NCI-H1092 (cell line): ENCODE results near the gene LRRC3C.
"Not testable (repeated sequence)": the region's sequence is repeated elsewhere in the genome, so short reads cannot be mapped to it uniquely, and the experiment has no call there.

ENCODE experiments used
- DNase-seq: peaks from one replicate; lab custom pipeline; 2025; lab: John Stamatoyannopoulos, UW

The LRRC3C gene

DNA sequence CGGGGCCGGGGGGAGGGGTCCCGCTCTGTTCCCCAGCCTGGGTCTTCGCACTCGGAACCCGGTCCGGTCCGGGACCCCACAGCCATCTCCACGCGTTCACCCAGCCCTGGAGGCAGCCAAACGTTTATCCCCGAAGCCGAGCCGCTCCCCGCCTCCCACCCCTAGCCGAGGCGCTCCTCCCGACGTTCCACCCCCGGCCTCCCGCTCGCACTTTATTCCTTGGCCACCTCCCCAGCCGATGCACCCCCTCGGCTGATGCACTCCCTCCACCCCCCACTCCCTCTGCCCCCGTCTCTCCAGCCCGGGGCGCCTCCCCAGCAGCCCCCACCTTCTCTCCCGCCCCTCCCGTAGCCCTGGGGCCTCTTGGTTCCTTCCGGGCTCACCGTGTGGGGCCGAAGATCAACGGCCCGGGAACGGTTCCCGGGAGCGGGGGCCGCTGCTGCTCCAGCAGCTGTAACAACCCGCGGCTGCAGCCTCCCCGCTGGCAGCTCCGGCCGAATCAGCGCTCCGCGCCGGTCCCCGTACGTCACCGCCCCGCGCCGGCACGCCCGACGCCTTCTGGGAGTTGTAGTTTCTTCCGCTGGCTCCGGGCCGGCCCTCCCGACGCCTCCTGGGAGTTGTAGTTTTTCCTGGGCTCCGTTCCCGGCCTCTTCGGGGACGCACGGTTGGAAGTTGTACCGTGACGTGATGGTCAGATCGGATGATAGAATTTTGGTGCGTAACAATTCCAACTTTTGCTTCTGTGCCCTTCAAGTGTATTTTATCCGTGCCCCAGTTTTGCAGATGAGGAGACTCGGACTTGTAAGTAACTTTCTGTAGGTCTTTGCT is at the start of gene LRRC3C, which contains the start of gene ORMDL3:
Gene LRRC3C (plus strand): TSS at position 632 of the 828 bp plus-strand sequence. CDS start 13,792 bp downstream, outside the sequence.
Gene ORMDL3 (minus strand): TSS at position 501 of the 828 bp plus-strand sequence. CDS start 3,398 bp downstream, outside the sequence.
- peak; percentile 82 for DNase-seq

DNA sequence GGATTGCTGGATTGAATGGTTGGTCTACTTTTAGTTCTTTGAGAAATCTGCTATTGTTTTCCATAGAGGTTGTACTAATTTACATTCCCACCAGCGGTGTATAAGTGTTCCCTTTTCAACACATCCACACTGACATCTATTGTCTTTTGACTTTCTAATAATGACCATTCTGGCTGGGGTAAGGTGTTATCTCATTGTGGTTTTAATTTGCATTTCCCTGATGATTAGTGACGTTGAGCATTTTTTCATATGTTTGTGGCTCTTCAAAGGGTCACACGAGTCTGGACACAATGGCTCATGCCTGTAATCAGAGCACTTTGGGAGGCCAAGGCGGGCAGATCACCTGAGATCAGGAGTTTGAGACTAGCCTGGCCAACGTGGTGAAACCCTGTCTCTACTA is 41.4 kb upstream of the LRRC3C start:
- not testable (repeated sequence) for DNase-seq

DNA sequence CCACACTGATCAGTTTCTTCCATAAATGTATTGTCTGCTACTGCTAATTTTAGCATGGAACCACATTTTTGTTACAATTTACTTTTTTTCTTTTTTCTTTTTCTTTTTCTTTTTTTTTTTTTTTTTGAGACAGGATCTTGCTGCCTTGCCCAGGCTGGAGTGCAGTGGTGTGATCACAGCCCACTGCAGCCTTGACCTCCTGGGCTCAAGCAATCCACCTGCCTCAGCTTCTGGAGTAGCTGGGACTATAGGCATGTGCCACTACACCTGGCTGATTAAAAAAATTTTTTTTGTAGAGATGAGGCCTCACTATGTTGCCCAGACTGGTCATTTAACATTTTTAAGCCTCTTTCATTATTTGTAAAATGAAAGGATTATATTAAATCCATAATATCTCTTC is 40.5 kb upstream of the LRRC3C start:
- no peak for DNase-seq

DNA sequence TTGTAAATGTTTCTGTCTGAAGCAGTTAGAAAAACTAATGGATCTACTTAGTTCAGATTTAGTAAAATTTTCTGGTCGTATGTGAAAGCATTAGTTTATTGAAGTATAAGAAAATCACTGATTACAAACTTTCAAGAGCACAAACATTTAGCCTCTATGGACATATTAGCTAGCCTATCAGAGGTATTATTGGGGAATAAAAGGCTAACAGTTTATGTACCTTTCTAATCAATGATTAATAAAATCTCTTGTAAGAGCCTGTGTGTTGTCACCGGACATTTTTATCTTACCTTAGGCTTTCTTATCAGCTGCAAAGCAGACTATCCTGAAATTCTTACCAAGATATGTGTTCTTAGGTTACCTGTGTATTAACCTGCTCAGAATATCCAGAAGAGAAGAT is 38.3 kb upstream of the LRRC3C start:
- no peak for DNase-seq

DNA sequence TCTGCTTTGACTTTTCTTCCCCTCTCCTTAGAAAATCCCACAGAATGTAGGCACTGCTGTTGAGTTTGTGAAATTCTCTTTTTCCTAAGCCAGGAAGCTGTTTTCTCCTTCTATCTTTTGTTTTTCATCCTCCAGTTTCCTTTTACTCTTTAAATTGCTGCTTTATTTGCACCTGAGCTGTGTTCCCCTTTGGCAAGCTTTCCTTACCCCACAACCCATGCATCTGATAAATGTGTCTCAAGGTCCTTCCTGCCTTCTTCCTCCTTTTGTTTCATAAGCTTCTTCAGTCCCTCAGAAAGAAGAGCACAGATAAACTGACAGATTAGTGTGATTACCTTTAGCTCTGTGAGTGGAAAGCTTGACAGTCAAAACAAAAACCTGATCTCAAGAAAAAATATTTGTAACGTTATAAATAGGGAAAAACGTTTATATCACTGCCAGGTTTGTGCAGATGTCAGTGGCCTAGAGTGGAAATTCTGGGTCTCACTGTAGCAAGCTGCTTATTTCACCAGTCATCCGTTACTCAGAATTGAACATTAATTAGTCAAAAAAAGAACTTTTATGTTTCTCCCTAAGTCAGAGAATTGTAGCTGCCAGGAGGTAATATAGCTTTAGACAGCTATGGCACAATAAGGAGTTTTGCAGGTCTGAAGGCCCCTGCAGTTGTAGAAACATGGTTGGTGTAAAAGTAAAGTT is 32.7 kb upstream of the LRRC3C start:
- DNase-seq = no peak

DNA sequence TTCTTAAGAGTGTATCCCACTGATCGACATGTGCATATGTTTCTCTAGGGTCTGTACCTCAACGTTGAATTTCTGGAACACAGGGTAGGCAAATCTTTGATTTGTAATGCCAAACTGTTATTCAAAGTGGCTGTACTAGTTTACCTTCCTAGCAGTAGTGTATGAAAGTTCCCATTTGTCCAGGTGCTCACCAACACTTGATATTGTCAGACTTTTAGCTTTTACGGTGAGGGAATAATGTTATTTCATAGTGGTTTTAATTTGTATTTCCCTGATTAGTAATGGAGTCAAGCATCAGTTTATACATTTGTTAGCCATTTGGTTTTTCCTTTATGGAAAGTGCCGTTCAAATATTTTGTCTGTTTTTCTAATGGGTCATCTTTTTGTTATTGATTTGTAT is 29.4 kb upstream of the LRRC3C start:
- no peak for DNase-seq

DNA sequence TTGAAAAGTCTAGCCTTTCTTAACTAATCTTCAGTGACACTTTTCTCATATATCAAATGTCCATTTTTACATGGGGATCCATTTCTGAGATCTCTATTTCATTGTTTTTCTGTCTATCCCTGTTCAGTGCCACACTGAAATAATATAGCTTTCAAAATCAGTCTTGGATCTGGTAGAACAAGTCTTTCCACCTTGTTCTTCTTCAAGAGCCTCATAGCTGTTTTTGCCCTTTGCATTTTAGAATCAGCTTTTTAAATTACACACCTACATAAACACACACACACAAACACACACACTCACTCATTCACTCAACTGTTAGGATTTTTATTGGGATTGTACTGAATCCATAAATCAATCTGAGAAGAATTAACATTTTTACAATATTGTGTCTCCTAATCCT is 28.3 kb upstream of the LRRC3C start:
- no peak for DNase-seq

DNA sequence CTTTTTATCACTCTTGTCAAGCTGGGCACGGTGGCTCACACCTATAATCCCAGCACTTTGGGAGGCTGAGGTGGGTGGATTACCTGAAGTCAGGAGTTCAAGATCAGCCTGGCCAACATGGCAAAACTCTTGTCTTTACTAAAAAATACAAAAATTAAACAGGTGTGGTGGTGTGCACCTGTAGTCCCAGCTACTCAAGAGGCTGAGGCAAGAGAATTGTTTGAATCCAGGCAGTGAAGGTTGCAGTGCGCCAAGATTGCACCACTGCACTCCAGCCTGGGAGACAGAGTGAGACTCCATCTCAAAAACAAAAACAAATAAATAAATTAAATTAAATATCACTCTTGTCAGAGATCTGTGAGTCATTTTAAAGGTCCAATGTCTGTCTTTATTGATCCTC is 25.5 kb upstream of the LRRC3C start:
- DNase-seq = not testable (repeated sequence)

DNA sequence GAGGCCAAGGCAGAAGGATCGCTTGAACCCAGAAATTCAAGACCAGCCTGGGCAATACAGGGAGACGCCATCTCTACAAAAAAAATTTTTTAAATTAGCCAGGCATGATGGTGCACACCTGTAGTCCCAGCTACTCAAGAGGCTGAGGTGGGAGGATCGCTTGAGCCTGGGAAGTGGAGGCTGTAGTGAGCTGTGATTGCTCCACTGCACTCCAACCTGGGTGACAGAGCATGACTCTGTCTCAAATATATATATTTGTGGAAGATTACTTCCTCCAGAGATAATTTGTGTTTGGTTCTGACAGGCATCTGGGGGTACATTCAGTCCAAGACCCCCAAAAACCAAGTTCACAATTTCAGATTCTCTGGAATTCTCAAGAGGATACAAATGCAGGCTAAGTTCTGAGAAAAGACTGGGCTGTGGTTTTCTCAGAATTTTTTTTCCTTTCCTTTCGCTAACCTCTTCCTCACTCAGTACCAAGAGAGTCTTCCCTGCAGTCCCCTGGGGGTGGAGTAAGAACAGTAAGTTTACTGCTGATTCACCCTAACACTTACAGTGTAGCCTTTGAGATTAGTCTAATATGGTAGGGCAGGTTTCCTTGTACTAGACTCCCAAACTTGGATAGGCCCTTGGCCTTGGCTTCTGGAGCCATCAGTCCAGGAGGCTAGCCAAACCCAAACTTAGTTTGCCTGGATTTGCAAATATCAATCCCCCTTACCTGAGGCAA is 24.2 kb upstream of the LRRC3C start:
- no peak for DNase-seq

DNA sequence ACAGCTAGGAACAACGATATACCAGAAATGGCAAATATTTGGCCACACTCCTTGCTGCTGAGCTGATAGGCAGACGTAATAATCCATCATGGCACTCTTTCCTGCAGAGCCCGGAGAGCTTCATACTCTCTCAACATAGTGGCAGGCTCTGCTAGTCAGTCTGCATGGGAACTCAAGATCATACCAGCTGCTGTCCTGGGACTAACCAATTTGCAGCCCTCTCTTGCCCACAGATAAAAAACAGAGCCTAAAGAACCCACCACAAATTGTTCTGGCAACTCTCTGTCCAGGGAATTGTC is 22.6 kb upstream of the LRRC3C start:
- DNase-seq = no peak

DNA sequence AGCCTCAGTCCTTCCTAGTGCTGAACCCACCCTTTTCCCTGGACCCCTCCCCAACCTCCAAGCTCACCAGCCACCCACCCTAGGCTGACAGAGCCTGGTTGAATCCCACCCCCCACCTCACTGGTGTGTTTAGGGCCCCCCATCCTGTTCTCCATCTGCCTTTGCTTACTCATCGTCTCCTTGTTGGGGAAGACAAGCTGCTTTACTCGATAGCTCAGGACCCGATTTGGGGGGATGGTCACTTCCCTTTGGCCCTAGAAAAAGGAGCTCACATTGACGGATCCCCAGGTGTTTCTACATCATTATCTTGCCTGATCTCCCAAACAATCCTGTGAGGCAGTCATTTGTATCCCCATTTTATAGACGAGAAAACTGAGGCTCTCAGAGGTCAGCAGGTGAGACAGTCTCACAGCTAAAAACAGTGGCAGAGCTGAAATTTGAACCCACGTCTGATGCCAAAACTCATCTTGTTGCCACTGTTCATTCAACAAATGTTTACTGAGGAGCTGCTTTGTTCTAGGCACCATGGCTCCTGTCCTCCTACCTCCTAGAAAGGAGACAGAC is 18.7 kb upstream of the LRRC3C start:
- no peak for DNase-seq

DNA sequence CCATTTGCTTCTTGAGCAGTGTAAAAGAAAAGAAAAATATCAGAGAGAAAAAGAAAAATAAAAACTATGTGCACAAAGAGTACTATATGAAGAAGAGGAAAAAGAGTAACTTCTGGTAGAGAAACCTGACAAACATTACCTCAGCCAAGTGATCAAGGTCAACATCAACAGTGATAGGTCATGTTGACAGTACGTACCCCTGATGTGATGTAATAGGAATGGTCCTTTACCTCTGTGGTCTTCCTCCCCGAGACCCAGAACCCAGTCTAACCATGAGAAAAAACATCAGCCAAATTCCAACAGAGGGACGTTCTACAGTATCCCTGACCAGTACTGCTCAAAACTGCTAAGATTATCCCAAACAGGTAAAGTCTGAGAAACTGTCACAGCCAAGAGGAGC is 13.5 kb upstream of the LRRC3C start:
- no peak for DNase-seq

GRCh38 chr17:39915559-39915958 is 12.0 kb upstream of the LRRC3C start:
- DNase-seq = no peak

- DNase-seq = no peak
These were observed 10.6 kb upstream of the LRRC3C start for GRCh38 chr17:39916918-39917317.

GRCh38 chr17:39919087-39919683 is 8.3 kb upstream of the LRRC3C start:
- DNase-seq = no peak

- DNase-seq = no peak
These were observed 7.0 kb upstream of the LRRC3C start for GRCh38 chr17:39920218-39921210.

DNA sequence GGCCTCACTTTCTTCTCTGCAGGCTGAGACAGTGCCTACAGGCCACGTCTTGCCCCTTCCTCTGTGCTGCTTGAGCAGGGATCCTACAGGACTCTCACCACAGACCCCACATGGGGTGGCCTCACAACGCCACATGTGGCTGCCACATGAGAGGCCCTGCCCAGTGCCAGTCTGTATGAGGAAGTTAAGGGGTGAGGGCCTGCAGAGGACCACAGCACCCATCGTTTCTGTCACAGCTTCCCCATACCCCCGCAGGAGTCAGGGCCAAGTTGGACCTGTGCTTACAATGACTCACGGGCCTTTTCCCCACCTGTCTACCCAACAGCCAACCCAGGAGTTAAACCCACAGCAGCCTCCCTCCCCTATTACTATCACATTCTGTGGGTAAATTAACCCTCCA is 6.2 kb upstream of the LRRC3C start:
- no peak for DNase-seq

- no peak for DNase-seq
These were observed 5.5 kb upstream of the LRRC3C start for GRCh38 chr17:39922006-39922405.

- no peak for DNase-seq
These were observed 4.3 kb upstream of the LRRC3C start for GRCh38 chr17:39923230-39923629.

GRCh38 chr17:39923836-39924690 is 3.5 kb upstream of the LRRC3C start:
- no peak for DNase-seq
